Spleen (tissue), 11 donors: ENCODE results near the gene ACACB. TPM values are rescaled to one million over a fixed set of nuclear protein-coding genes. Genes with fewer than 3 reads are reported as not detected.

Experiments used
- DNase-seq: peaks from one replicate; pipeline ENCODE4 v3.0.0-alpha.2; 2020
- H3K27ac ChIP-seq, 8 donors: fragments of 200-600 bp; sonication (generic) in 7 of 8; 1 replicate in 4 of 8; 2 replicates in 4 of 8; pipeline versions ENCODE4 v1.5.0 to v1.8.0; 2016 to 2021; ENCODE audit warnings: inconsistent platforms in 4 of 8, mild to moderate bottlenecking in 4 of 8, moderate library complexity in 1 of 8
- H3K27me3 ChIP-seq, 7 donors: fragments of 200-600 bp; sonication (generic) in 6 of 7; replicated peaks in 1 of 7; 1 replicate in 4 of 7; 2 replicates in 3 of 7; pipeline versions ENCODE4 v1.5.0 to v1.8.0; 2016 to 2021; ENCODE audit warnings: inconsistent platforms in 3 of 7, mild to moderate bottlenecking in 1 of 7
- H3K36me3 ChIP-seq, 6 donors: fragments of 200-600 bp; sonication (generic) in 5 of 6; 1 replicate in 4 of 6; 2 replicates in 2 of 6; pipeline versions ENCODE4 v1.5.0 to v1.8.0; 2016 to 2021; ENCODE audit warnings: inconsistent platforms in 2 of 6
- H3K4me1 ChIP-seq, 6 donors: fragments of 200-600 bp; sonication (generic) in 5 of 6; 1 replicate in 3 of 6; 2 replicates in 3 of 6; pipeline versions ENCODE4 v1.5.0 to v1.8.0; 2016 to 2021; ENCODE audit warnings: inconsistent platforms in 3 of 6
- H3K4me3 ChIP-seq, 8 donors: fragments of 200-600 bp; sonication (generic) in 7 of 8; 1 replicate in 4 of 8; 2 replicates in 4 of 8; pipeline versions ENCODE4 v1.5.0 to v1.8.0; 2016 to 2021; ENCODE audit warnings: inconsistent platforms in 4 of 8, mild to moderate bottlenecking in 4 of 8, moderate library complexity in 2 of 8
- H3K9me3 ChIP-seq, 8 donors: fragments of 200-600 bp; sonication (generic) in 7 of 8; 1 replicate in 4 of 8; 2 replicates in 4 of 8; pipeline versions ENCODE4 v1.5.0 to v1.8.0; 2016 to 2021; ENCODE audit warnings: inconsistent platforms in 4 of 8
- POLR2A ChIP-seq, 3 donors: fragments of 450-650 bp; IDR thresholded peaks; one replicate each; pipeline ENCODE4 v1.5.1; 2017; ENCODE audit warnings: antibody characterized with exemption in 3 of 3, mild to moderate bottlenecking in 1 of 3
- POLR2AphosphoS5 ChIP-seq, 3 donors: sonication (generic); formaldehyde crosslinking; IDR thresholded peaks; one replicate each; pipeline ENCODE4 v1.5.1; 2017; ENCODE audit warnings: antibody characterized with exemption in 3 of 3
- WGBS, 5 donors: extraction: QIAGEN DNeasy Blood & Tissue Kit in 3 of 5; methylation state at CpG; one replicate each; pipeline versions ENCODE4 v1.1.5 to v1.1.7; 2013 to 2018; 5-methylcytosine and 5-hydroxymethylcytosine counted together
- intact Hi-C: fragments of 100-400 bp; cut with DNase I; formaldehyde crosslinking; loops from one replicate; pipeline ENCODE4 v1.15.0; 2023; ENCODE audit warnings: low total_unique reads
- polyA plus RNA-seq, 3 donors: library from polyadenylated mRNA; stranded (reverse); fragments of 200-250 nt; gene quantifications; one replicate each; pipeline ENCODE4 v1.2.1, GENCODE V29; 2013
- total RNA-seq, 7 donors: library from RNA; depleted of rRNA in 3 of 7; stranded (reverse); fragments of >200 nt in 3 of 7; fragmentation: NEBNext Ultra II Directional in 4 of 7; extraction: Animal tissue kit (Norgen Biotek cat#: 25700) in 4 of 7; gene quantifications; one replicate each; pipeline versions ENCODE4 v1.1.0 to v1.2.1, GENCODE V29; 2016 to 2021
- TF ChIP-seq, protein P1 (sequence below), 11 experiments: fragments of 200-600 bp in 7 of 11; fragments of 450-650 bp in 4 of 11; sonication (generic) in 4 of 11; IDR thresholded peaks in 8 of 11; conservative IDR thresholded peaks in 3 of 11; 1 replicate in 7 of 11; 2 replicates in 4 of 11; pipeline versions ENCODE4 v1.4.0 to v1.8.0; 2016 to 2021; ENCODE audit warnings: antibody characterized with exemption in 11 of 11, inconsistent platforms in 4 of 11, mild to moderate bottlenecking in 1 of 11
- donor health status: healthy with polysubstance abuse.
- donor health status: DM: no; HTN: no; CAD: no; lungs with moderate emphysema.
- donor health status: DM: no; HTN: no; CAD: no.
- donor health status: Bipolar disorder and iron deficiency.
- donor health status: healthy.
- donor health status: DM: no; HTN: no; CAD: no.
- donor health status: DM: yes; HTN: yes; CAD: no.

Gene ACACB
- total and polyA plus RNA-seq, 10 donors = 2.8 to 111 (median 29.1) TPM

DNA sequence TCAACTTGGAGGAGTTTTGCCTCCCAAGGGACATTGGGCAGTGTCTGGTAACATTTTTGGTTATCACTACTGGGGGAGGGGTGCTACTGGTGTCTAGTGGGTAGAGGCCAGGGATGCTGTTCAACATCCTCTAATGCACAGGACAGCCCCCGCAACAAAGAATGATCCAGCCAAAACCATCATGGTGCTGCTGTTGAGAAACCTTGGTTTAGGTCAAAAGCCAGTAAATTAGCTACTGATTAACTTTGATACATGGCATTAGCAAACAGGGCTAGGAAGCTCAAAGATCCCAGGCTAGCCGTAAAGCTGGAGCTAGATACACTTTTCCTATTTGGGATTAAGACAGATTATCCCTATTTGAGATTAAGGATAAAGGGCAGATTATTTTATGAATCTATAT lies 32.0 kb upstream of the ACACB start:
- no peaks in the 10 kb centered on the region for H3K4me1 ChIP-seq
- no peaks in the 10 kb centered on the region for H3K27me3 ChIP-seq
- no peak for DNase-seq
- peaks cover 0 to 100% (median 83%) of the 10 kb centered on the region in 6 donors for H3K36me3 ChIP-seq
- no peak overlapping the region for H3K27ac ChIP-seq
- H3K9me3 ChIP-seq = peaks cover 0 to 4% (median under 1%) of the 10 kb centered on the region in 8 donors
- intact Hi-C loops = no loop called here
- no peak for TF ChIP-seq POLR2A (IDR thresholded peaks at IDR 0.05)
- no peak for TF ChIP-seq POLR2AphosphoS5 (IDR thresholded peaks at IDR 0.05)
- TF ChIP-seq, protein P1, sequence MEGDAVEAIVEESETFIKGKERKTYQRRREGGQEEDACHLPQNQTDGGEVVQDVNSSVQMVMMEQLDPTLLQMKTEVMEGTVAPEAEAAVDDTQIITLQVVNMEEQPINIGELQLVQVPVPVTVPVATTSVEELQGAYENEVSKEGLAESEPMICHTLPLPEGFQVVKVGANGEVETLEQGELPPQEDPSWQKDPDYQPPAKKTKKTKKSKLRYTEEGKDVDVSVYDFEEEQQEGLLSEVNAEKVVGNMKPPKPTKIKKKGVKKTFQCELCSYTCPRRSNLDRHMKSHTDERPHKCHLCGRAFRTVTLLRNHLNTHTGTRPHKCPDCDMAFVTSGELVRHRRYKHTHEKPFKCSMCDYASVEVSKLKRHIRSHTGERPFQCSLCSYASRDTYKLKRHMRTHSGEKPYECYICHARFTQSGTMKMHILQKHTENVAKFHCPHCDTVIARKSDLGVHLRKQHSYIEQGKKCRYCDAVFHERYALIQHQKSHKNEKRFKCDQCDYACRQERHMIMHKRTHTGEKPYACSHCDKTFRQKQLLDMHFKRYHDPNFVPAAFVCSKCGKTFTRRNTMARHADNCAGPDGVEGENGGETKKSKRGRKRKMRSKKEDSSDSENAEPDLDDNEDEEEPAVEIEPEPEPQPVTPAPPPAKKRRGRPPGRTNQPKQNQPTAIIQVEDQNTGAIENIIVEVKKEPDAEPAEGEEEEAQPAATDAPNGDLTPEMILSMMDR (IDR thresholded peaks at IDR 0.05 in 8 of 11, conservative IDR thresholded peaks at IDR 0.05 in 3 of 11) = no peak
- WGBS, 5 donors = 94 to 99% (median 98%) methylated on average over 2 of the region's 2 CpGs
- no peak overlapping the region for H3K4me3 ChIP-seq

DNA sequence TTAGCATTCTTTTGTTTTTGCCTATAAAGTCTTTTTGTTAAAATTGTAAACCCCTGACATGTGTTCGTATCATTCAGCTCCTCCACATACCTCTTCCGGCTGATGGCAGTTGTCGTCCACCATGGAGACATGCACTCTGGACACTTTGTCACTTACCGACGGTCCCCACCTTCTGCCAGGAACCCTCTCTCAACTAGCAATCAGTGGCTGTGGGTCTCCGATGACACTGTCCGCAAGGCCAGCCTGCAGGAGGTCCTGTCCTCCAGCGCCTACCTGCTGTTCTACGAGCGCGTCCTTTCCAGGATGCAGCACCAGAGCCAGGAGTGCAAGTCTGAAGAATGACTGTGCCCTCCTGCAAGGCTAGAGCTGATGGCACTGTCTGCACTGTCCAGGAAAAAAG lies 30.8 kb upstream of the ACACB start:
- 93 to 98% (median 97%) methylated on average over 11 of the region's 11 CpGs for WGBS, 5 donors
- Histone ChIP-seq H3K36me3 (peaks cover 0 to 100% (median 84%) of the 10 kb centered on the region in 6 donors), H3K9me3 (no peaks in the 10 kb centered on the region), H3K4me1 (peaks cover 0 to 4% (median 0%) of the 10 kb centered on the region in 6 donors), H3K4me3 (no peak overlapping the region), H3K27ac (no peak overlapping the region), H3K27me3 (no peaks in the 10 kb centered on the region)
- TF ChIP-seq, protein P1 (IDR thresholded peaks at IDR 0.05 in 8 of 11, conservative IDR thresholded peaks at IDR 0.05 in 3 of 11) = no peak
- TF ChIP-seq POLR2AphosphoS5 (IDR thresholded peaks at IDR 0.05) = no peak
- no peak for TF ChIP-seq POLR2A (IDR thresholded peaks at IDR 0.05)
- intact Hi-C loops = no loop called here
- no peak for DNase-seq

DNA sequence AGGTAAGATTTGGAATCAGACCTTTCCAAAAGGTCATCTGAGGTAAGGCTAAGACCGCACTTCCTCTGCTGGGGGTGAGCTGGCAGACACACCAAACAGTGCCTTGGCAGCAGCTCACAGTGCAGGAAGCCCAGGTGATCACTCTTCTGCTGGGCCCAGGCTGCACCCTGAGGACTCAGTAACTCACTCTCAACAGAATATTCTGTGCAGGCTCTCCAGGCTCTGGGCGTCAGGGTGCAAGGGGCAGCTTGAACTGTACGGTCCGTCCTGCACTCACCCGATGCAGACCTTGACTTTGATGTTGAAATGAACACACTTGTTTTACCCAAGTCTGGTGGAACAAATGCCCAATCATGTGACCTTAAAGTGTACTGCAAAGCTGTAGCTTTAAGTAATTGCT lies 29.1 kb upstream of the ACACB start:
- Histone ChIP-seq H3K27me3 (no peaks in the 10 kb centered on the region), H3K4me3 (no peak overlapping the region), H3K27ac (no peak overlapping the region), H3K4me1 (peaks cover 6 to 20% (median 11%) of the 10 kb centered on the region in 6 donors), H3K9me3 (no peaks in the 10 kb centered on the region), H3K36me3 (peaks cover 0 to 96% (median 73%) of the 10 kb centered on the region in 6 donors)
- WGBS, 5 donors = 76 to 88% (median 81%) methylated on average over 4 to 5 of the region's 5 CpGs
- no peak for DNase-seq
- no peak for TF ChIP-seq POLR2A (IDR thresholded peaks at IDR 0.05)
- TF ChIP-seq, protein P1 (IDR thresholded peaks at IDR 0.05 in 8 of 11, conservative IDR thresholded peaks at IDR 0.05 in 3 of 11) = no peak
- no peak for TF ChIP-seq POLR2AphosphoS5 (IDR thresholded peaks at IDR 0.05)
- intact Hi-C loops = no loop called here

DNA sequence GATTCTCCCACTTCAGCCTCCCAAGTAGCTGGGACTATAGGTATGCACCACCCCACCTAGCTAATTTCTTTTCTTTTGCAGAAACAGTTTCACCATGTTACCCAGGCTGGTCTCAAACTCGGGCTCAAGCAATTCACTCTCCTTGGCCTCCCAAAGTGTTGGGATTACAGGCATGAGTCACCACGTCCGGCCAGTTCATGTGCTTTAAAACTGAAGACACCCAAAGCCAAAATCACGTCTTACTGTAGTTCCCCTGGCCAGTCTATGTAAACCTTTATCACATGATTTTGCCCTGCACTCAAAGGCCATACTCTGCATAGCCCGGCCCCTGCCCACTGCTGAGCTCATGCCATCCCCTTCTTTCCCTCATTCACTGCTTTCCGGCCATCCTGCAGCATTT lies 27.6 kb upstream of the ACACB start:
- Histone ChIP-seq H3K27me3 (no peaks in the 10 kb centered on the region), H3K4me1 (peaks cover 15 to 36% (median 23%) of the 10 kb centered on the region in 6 donors), H3K4me3 (no peak overlapping the region), H3K27ac (no peak overlapping the region), H3K36me3 (peaks cover 0 to 80% (median 58%) of the 10 kb centered on the region in 6 donors), H3K9me3 (no peaks in the 10 kb centered on the region)
- no peak for DNase-seq
- TF ChIP-seq POLR2A (IDR thresholded peaks at IDR 0.05) = no peak
- WGBS, 5 donors = 90 to 97% (median 93%) methylated on average over 6 of the region's 6 CpGs
- intact Hi-C loops = no loop called here

DNA sequence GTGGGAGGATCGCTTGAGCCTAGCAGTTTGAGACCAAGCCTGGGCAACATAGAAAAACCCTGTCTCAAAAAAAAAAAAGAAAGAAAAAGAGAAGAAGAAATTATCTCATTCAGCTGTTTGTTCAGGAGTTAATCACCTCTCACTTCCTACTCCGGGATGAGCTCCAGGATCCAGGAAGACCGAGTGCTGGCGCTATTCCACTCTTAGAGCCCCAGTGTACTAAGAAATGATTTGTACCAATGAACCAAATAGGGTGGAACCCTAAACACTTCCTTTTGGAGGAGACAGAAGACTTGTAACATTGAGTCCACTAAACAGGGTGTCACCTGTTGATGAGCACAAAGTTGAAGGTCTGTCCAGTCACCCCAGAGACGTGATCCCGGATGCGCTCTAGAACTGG lies 26.7 kb upstream of the ACACB start:
- H3K4me1 ChIP-seq = peaks cover 15 to 39% (median 24%) of the 10 kb centered on the region in 6 donors
- H3K36me3 ChIP-seq = peaks cover 0 to 72% (median 50%) of the 10 kb centered on the region in 6 donors
- no peak overlapping the region for H3K4me3 ChIP-seq
- 88 to 94% (median 92%) methylated on average over 7 of the region's 7 CpGs for WGBS, 5 donors
- H3K27me3 ChIP-seq = no peaks in the 10 kb centered on the region
- TF ChIP-seq, protein P1 (IDR thresholded peaks at IDR 0.05 in 8 of 11, conservative IDR thresholded peaks at IDR 0.05 in 3 of 11) = no peak
- TF ChIP-seq POLR2AphosphoS5 (IDR thresholded peaks at IDR 0.05) (no peak), POLR2A (IDR thresholded peaks at IDR 0.05) (no peak)
- DNase-seq = no peak
- no peak overlapping the region for H3K27ac ChIP-seq
- intact Hi-C loops = loop anchor here (10.0 kb wide), 2 partner anchors 425 to 525 kb away; partner anchors contain the start of genes ISCU and SART3
- H3K9me3 ChIP-seq = no peaks in the 10 kb centered on the region
